ENCODE measurements around the gene NR1I2. TPM values are rescaled to one million over a fixed set of nuclear protein-coding genes. Genes with fewer than 3 reads are reported as not detected.

NR1I2 gene
- total RNA-seq, 2 donors from 2014 or later = 0.20 TPM; not detected in 1

DNA sequence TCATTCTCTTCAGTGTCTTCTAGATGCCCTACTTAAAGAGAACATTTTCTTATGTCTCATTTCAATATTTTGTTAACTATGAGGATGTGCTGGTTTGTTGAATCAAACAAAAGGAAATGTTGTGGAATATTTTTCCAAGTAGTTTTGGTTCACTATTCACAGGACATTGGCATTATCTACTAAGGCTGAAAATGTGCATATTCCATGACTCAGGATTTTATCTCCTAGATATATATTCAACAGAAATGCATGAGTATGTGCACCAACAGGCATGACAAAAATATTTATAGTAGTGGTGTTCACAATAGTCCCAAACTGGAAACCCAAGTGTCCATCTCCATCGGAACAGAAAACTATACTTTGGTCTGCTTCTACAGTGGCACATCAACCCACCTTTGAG is 16.7 kb upstream of the NR1I2 start:
- H3K4me1 Mint-ChIP-seq = no peaks in the 10 kb centered on the region
- H3K36me3 Mint-ChIP-seq (ENCODE audit: low read depth) = peaks cover 7% of the 10 kb centered on the region
- no peaks in the 10 kb centered on the region for H3K9me3 ChIP-seq (ENCODE audit: control insufficient read depth, low read length, poor library complexity, severe bottlenecking)
- DNase-seq = no peak
- H3K27me3 Mint-ChIP-seq = no peaks in the 10 kb centered on the region
- no peak overlapping the region for H3K27ac Mint-ChIP-seq
- ATAC-seq = no peak
- no peak overlapping the region for H3K4me3 Mint-ChIP-seq

DNA sequence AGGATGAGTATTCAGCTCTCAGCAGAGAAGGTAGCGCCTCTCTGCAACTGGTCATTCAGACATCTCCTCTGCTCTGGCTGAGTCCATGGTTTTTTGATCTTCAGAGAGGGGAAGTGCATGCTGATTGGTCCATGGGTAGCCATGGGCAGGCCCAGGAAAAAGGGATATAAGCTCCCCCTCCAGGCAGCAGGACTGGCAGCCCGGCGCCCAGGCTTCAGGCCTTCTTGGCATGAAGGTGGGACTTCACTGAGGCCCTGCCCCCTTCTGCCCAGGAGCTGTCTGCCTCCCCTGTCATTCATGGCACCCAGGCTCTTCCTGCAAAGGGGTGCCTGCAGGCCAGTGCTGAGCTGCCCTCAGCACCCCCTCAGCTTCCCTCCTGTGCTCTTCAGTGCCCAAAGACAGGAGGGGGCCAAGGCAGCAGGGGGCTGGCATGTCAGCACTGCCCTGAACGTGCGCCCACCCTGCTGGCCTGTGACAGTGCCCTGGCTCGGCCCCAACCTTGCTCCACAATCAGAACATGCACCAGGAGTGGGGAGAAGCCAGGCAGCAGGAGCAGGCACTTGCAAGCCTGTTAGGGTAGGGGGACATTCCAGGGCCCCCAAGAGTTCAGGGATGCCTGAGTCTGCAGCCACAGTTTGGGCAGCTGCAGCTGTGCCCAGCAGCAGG is 13.8 kb upstream of the NR1I2 start:
- Mint-ChIP-seq H3K36me3 (ENCODE audit: low read depth) (peaks cover 4% of the 10 kb centered on the region), H3K4me3 (no peak overlapping the region), H3K4me1 (no peaks in the 10 kb centered on the region), H3K27me3 (no peaks in the 10 kb centered on the region), H3K27ac (no peak overlapping the region)
- no peak for DNase-seq
- ATAC-seq = no peak
- H3K9me3 ChIP-seq (ENCODE audit: control insufficient read depth, low read length, poor library complexity, severe bottlenecking) = no peaks in the 10 kb centered on the region

DNA sequence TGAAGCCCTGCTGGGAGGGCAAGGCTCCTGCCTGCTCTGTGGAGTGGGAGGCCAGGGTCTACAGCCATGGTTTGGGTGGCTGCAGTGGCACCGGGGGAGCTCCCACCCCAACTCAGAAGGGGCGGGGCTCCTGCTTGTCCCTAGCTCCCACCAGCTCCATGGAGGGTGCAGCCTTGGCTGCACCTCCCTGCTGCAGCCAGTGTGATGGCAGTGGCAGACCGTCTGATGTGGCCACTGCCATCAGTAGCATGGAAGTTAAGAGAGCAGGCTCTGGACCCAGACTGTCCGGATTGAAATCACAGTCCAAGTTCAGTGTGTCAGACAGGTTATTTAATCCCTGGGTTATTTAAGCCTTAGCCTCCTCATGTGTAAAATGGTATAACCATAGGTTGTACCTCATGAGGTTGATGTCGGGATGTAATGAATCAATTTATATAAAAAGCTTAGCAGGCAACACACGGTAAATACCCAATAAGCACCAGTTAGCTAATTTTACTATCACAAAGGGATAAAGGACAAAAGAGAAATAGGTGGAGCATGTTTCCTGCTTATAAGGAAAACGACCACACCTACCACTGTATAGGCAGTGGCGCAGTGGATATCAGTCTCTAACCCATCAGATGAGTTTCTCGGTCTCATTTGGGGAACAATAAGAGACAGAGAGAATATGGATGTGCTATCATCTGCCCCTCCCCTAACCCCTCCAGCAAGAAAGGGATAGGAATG is 13.1 kb upstream of the NR1I2 start:
- no peak overlapping the region for H3K27ac Mint-ChIP-seq
- DNase-seq (no peak), ATAC-seq (no peak)
- H3K36me3 Mint-ChIP-seq (ENCODE audit: low read depth) = no peaks in the 10 kb centered on the region
- no peaks in the 10 kb centered on the region for H3K27me3 Mint-ChIP-seq
- no peaks in the 10 kb centered on the region for H3K4me1 Mint-ChIP-seq
- no peak overlapping the region for H3K4me3 Mint-ChIP-seq
- H3K9me3 ChIP-seq (ENCODE audit: control insufficient read depth, low read length, poor library complexity, severe bottlenecking) = no peaks in the 10 kb centered on the region

DNA sequence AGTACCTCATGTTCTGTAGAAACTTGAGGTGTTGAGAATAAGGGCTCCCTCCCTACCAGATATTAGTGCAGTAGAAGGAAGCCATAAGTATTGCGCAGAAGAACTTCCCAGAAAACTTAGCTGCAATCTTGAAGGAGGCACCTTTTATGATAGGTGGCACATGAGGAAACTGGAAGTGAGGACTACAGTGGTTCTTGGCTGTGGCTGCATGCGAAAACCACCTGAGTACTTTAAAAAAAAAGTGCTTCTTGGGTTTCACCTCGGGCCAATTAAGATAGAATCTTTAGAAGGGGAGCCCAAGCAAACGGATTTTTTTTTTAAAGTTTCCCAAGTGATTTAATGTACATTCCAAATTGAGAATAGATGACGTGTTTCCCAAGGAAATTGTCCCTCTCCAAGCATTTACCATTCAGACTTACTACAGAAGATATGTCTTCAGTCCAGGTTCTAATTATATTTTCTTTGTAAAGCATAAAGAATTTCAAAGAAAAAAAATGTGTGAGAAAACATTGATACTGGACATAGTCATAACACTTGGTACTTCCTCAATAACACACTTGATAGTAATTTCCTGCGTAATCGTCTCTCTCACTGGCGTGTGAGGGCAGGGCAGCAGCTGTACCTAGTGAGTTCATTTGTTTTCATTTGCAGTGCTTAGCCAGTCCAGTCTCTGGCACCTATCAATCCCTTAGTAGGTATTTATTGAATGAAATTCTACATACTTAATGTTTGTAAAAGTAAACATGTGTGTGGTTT is 12.3 kb upstream of the NR1I2 start:
- ATAC-seq (no peak), DNase-seq (no peak)
- H3K27me3 Mint-ChIP-seq = no peaks in the 10 kb centered on the region
- peaks cover 2% of the 10 kb centered on the region for H3K36me3 Mint-ChIP-seq (ENCODE audit: low read depth)
- no peak overlapping the region for H3K27ac Mint-ChIP-seq
- no peaks in the 10 kb centered on the region for H3K9me3 ChIP-seq (ENCODE audit: control insufficient read depth, low read length, poor library complexity, severe bottlenecking)
- no peaks in the 10 kb centered on the region for H3K4me1 Mint-ChIP-seq
- no peak overlapping the region for H3K4me3 Mint-ChIP-seq

DNA sequence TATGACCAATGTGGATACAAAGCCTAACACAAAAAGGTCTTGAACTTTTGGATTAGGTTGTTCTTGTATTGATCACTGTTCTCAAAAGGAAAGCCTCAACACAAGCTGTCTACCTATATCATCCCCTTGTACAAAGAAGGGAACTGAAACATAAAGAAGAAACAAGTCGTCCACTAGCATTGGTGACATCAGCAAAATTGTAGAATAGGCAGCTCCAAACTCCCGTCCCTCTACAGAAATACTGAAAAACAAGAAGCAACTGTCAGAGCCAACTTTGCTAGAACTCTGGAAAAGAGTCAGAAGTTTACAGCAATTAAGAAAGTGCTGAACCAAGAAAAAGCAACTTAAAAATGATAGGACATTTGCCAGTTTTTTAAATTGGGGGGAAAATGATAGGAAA is 7.5 kb upstream of the NR1I2 start:
- no peaks in the 10 kb centered on the region for H3K9me3 ChIP-seq (ENCODE audit: control insufficient read depth, low read length, poor library complexity, severe bottlenecking)
- no peak for ATAC-seq
- H3K27me3 Mint-ChIP-seq = no peaks in the 10 kb centered on the region
- no peak overlapping the region for H3K27ac Mint-ChIP-seq
- peaks cover 3% of the 10 kb centered on the region for H3K36me3 Mint-ChIP-seq (ENCODE audit: low read depth)
- DNase-seq = no peak
- H3K4me3 Mint-ChIP-seq = no peak overlapping the region
- no peaks in the 10 kb centered on the region for H3K4me1 Mint-ChIP-seq

DNA sequence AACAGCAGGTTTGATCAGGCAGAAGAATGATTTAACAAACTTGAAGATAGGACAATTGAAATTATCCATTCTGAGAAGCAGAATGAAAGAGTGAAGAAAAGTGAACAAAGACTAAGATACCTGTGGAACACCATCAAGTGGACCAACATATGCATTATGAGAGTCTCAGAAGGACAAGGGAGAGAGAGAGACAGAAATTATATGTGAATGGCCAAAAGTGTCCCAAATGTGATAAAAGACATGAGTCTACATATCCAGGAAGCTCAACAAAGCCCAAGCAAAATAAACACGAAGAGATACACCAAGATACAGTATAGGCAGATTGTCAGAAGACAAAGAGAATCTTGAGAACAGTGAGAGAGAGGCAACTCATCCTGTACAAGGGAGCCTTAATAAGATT is 5.6 kb upstream of the NR1I2 start:
- H3K27me3 Mint-ChIP-seq = no peaks in the 10 kb centered on the region
- H3K27ac Mint-ChIP-seq = no peak overlapping the region
- H3K36me3 Mint-ChIP-seq (ENCODE audit: low read depth) = peaks cover 3% of the 10 kb centered on the region
- DNase-seq = no peak
- H3K4me3 Mint-ChIP-seq = no peak overlapping the region
- ATAC-seq = no peak
- no peaks in the 10 kb centered on the region for H3K9me3 ChIP-seq (ENCODE audit: control insufficient read depth, low read length, poor library complexity, severe bottlenecking)
- peaks cover 2% of the 10 kb centered on the region for H3K4me1 Mint-ChIP-seq

DNA sequence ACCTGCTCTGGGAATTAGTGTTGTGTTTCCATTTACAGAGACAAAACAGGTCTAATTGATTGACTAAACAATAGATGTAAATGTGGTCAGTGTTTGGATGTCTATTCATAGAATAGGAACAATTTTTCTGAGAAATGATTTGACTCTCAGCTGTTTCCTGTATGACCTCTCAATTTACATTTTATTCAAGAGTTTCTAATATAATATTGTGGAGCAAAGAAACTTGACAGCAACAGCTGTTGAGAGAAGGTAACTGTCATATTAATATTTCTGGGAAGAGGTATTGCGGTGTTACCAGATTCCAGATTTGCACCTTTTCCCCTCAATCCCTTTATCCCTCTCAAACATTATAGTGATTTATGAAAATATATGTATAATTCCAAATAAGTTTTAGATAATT is 3.7 kb upstream of the NR1I2 start:
- no peak for DNase-seq
- H3K36me3 Mint-ChIP-seq (ENCODE audit: low read depth) = peaks cover 3% of the 10 kb centered on the region
- ATAC-seq = no peak
- H3K4me1 Mint-ChIP-seq = peaks cover 2% of the 10 kb centered on the region
- H3K27me3 Mint-ChIP-seq = no peaks in the 10 kb centered on the region
- no peak overlapping the region for H3K4me3 Mint-ChIP-seq
- H3K27ac Mint-ChIP-seq = no peak overlapping the region
- no peaks in the 10 kb centered on the region for H3K9me3 ChIP-seq (ENCODE audit: control insufficient read depth, low read length, poor library complexity, severe bottlenecking)

DNA sequence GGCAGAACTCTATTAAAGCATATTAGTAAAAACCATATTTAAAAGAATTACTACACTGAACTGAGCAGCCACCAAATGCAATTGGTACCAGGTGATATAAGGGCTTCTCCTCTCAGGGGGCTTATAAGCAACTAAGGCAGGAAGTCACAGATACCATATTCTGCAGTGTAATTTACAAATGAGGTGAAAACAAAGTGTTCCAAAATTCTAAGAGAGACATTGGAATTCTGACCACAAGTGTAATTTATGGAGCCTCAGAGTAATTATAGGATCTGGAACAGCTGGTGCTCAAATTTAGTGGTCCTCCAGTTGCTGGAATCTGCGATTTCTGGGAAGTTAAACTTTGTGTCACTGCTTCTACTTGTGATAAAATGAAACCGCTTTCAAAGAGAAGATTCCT is 3.1 kb upstream of the NR1I2 start:
- DNase-seq = no peak
- H3K36me3 Mint-ChIP-seq (ENCODE audit: low read depth) = peaks cover 3% of the 10 kb centered on the region
- peaks cover 2% of the 10 kb centered on the region for H3K4me1 Mint-ChIP-seq
- no peak for ATAC-seq
- no peak overlapping the region for H3K4me3 Mint-ChIP-seq
- H3K9me3 ChIP-seq (ENCODE audit: control insufficient read depth, low read length, poor library complexity, severe bottlenecking) = no peaks in the 10 kb centered on the region
- H3K27me3 Mint-ChIP-seq = no peaks in the 10 kb centered on the region
- no peak overlapping the region for H3K27ac Mint-ChIP-seq

DNA sequence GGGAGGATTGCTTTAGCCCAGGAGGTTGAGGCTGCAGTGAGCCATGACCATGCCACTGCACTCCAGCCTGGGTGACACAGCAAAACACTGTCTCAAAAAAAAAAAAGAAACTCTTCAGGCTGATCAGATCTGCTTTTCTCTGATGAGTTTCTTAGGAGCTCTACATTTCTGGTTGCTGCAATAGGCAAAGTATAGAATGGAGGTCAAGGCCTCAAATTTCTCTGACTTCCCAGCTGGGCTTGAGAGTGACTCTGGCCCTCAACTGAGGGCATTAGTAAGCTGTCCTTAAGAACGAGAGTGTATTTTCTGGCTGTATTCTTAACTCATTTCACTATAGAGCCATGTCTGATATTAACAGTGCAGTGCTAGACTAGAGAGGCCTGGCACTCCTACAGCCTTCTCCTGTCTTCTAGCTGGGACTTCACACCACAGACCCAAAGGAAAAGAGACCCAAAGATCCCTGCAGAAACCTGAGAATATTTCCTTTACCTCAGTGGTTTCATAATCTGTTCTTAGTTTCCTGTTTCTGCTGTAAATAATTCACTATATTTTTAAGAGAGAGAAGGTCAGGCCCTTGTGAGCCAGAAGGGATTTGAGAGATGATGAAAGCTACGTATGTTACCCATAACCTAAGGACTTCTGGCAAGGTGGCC is 2.0 kb upstream of the NR1I2 start:
- H3K27ac Mint-ChIP-seq = no peak overlapping the region
- H3K4me3 Mint-ChIP-seq = no peak overlapping the region
- no peak for DNase-seq
- H3K9me3 ChIP-seq (ENCODE audit: control insufficient read depth, low read length, poor library complexity, severe bottlenecking) = no peaks in the 10 kb centered on the region
- peaks cover 4% of the 10 kb centered on the region for H3K36me3 Mint-ChIP-seq (ENCODE audit: low read depth)
- H3K27me3 Mint-ChIP-seq = no peaks in the 10 kb centered on the region
- no peak for ATAC-seq
- peaks cover 2% of the 10 kb centered on the region for H3K4me1 Mint-ChIP-seq

DNA sequence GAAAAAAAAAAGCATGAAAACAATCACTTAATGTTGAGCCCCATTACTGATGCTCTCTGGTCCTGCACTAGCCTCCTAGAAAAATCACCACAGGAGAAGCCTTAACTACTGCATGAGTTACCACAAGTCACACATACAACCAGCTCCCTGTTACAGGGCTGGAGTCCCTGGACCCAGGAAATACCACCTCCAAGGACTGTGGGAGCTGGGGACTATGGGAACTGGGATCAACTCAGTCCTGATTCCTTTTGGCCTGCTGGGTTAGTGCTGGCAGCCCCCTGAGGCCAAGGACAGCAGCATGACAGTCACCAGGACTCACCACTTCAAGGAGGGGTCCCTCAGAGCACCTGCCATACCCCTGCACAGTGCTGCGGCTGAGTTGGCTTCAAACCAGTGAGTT is 559 bp downstream of the NR1I2 start:
- Mint-ChIP-seq H3K27me3 (no peaks in the 10 kb centered on the region), H3K4me3 (no peak overlapping the region), H3K27ac (no peak overlapping the region), H3K36me3 (ENCODE audit: low read depth) (peaks cover 4% of the 10 kb centered on the region), H3K4me1 (peaks cover 2% of the 10 kb centered on the region)
- DNase-seq = no peak
- no peaks in the 10 kb centered on the region for H3K9me3 ChIP-seq (ENCODE audit: control insufficient read depth, low read length, poor library complexity, severe bottlenecking)
- no peak for ATAC-seq

DNA sequence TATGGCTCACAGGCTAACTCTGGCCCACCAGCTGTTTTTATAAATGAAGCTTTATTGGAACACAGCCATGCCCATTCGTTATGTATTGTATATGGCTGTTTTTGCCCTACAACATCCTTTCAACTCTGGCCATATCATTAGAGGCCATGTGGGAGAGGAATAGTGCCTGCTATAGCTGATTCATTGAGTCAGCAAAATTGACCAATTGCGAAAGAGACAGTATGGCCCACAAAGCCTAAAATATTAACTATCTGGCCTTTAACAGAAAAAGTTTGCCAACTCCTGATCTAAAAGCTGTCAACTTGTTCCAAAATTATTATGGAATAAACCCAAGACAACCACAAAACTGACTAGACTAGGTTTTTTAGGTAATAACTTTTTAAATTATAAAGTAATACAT is 1.4 kb downstream of the NR1I2 start:
- Mint-ChIP-seq H3K27me3 (no peaks in the 10 kb centered on the region), H3K4me1 (peaks cover 2% of the 10 kb centered on the region), H3K36me3 (ENCODE audit: low read depth) (peaks cover 4% of the 10 kb centered on the region), H3K27ac (no peak overlapping the region), H3K4me3 (no peak overlapping the region)
- no peaks in the 10 kb centered on the region for H3K9me3 ChIP-seq (ENCODE audit: control insufficient read depth, low read length, poor library complexity, severe bottlenecking)
- DNase-seq (no peak), ATAC-seq (no peak)

DNA sequence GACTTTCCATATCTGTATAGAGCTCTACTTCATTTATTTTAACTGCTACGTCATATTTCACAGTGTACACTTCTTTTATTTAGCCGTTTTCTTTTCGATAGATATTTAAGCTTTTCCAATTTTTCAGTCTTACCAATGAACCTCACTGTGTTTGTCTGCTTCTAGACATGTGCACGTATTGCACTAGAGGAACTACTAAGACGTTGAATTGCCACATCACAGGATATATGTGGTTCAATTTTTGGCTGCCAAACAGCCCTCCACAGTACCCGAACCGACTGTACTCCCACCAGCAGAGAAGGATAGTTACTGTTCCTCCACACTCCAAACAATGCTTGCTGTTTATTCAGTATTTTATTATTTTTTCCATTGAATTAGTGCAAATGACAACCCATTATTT is 2.0 kb downstream of the NR1I2 start:
- peaks cover 2% of the 10 kb centered on the region for H3K4me1 Mint-ChIP-seq
- no peak overlapping the region for H3K4me3 Mint-ChIP-seq
- no peaks in the 10 kb centered on the region for H3K9me3 ChIP-seq (ENCODE audit: control insufficient read depth, low read length, poor library complexity, severe bottlenecking)
- ATAC-seq = no peak
- DNase-seq = no peak
- H3K27me3 Mint-ChIP-seq = no peaks in the 10 kb centered on the region
- H3K36me3 Mint-ChIP-seq (ENCODE audit: low read depth) = peaks cover 4% of the 10 kb centered on the region
- H3K27ac Mint-ChIP-seq = no peak overlapping the region

DNA sequence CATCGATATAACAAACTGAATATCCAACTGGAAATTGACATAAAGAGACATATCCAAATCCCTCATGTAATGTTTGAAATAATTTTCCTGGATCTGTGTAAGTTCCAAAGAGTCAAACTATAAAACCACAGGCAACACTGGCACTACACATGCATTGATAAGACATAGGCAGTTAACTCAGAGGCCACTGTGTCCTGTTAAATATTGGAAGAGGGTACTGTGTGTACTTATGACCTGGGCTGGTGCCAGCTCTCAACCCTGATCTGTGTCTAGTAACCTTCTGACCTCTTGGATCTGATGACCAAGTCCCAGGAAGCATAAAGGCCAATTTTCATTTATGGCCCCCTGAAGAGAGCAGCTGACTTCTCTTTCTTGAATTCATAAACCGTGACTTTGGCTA is 4.5 kb downstream of the NR1I2 start:
- ATAC-seq (no peak), DNase-seq (no peak)
- Mint-ChIP-seq H3K27ac (no peak overlapping the region), H3K4me3 (no peak overlapping the region), H3K27me3 (no peaks in the 10 kb centered on the region), H3K4me1 (no peaks in the 10 kb centered on the region), H3K36me3 (ENCODE audit: low read depth) (peaks cover 6% of the 10 kb centered on the region)
- no peaks in the 10 kb centered on the region for H3K9me3 ChIP-seq (ENCODE audit: control insufficient read depth, low read length, poor library complexity, severe bottlenecking)

Measured in T-helper 17 cell (primary cell).